ENCODE data around the gene CIRBP.

- TF ChIP-seq GATA2 (IDR thresholded peaks at IDR 0.05; ENCODE audit: low read depth, low read length), result no peak
- no peak for TF ChIP-seq GATA3 (IDR thresholded peaks at IDR 0.05; ENCODE audit: low read depth, low read length)
Observed at GRCh38 chr19:1312767-1313694, 43.9 kb downstream of the CIRBP start.

Measured in SH-SY5Y (cell line).